Choroid plexus epithelial cell (primary cell): ENCODE results near the gene IRAK1.

ENCODE experiments used
- DNase-seq: peaks from one replicate; pipeline ENCODE4 v3.0.0-alpha.2; 2010; ENCODE audit warnings: low read depth
- H3K4me3 ChIP-seq: 2 replicates; pipeline ENCODE4 v1.5.1; 2011; ENCODE audit warnings: low read depth, mild to moderate bottlenecking, control low read depth, low read length, moderate library complexity
- TF ChIP-seq, protein P1 (sequence below): conservative IDR thresholded peaks from 2 replicates; pipeline ENCODE4 v1.5.1; 2011; ENCODE audit warnings: low read depth, mild to moderate bottlenecking, control low read depth, inconsistent platforms, low read length, moderate library complexity

Gene IRAK1

DNA sequence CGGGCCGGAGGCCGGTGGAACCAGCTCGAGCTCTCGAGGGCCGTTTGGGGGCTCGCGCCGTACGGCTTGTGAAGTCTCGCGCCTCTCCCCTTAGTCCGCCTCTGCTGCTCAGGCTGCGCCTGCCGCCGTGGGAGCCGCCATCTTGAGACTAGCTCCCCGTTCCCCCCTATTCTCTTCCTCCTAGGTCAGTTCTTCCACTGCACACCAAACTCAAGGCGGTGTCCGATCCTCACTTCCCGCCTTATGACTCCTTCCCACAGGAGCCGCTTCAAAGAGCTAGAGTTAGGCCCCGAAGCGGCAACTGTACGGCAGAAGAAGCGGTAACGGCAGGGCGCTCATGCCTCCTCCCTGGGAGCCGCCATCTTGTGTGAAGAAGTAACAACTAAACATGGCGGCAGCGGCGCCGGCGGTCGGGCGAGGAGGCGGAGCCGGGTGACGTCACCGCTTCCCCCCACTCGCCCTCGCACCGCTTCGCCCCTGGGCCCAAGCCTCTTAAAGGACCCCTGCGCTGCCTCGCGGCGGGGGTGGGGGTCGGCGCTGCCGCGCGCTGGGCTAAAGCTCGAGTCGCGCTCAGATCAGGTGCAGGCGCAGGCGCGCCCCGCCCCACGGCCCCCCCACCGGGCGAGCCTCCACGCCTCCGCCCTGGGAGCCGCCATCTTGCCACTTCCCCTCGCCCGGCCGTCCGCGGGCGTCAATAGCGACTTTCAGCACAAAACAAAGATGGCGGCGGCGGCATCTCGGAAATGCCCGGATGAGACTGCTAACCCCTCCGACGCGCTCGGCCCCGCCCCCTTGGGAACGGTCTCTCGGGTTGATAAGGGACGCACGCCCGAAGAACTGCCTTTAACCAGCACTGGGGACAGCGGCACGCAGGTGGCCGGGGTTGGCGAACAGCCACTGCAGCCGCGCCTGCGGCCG is 48.0 kb downstream of the IRAK1 start, which contains the start of gene HCFC1:
Gene HCFC1 (minus strand): TSS at position 369 of the 918 bp plus-strand sequence. CDS start 978 bp downstream, outside the sequence.
- peak; percentile 88 for DNase-seq
- H3K4me3 ChIP-seq, result peak within 1 kb of the TSS; percentile 83
- TF ChIP-seq, protein P1, sequence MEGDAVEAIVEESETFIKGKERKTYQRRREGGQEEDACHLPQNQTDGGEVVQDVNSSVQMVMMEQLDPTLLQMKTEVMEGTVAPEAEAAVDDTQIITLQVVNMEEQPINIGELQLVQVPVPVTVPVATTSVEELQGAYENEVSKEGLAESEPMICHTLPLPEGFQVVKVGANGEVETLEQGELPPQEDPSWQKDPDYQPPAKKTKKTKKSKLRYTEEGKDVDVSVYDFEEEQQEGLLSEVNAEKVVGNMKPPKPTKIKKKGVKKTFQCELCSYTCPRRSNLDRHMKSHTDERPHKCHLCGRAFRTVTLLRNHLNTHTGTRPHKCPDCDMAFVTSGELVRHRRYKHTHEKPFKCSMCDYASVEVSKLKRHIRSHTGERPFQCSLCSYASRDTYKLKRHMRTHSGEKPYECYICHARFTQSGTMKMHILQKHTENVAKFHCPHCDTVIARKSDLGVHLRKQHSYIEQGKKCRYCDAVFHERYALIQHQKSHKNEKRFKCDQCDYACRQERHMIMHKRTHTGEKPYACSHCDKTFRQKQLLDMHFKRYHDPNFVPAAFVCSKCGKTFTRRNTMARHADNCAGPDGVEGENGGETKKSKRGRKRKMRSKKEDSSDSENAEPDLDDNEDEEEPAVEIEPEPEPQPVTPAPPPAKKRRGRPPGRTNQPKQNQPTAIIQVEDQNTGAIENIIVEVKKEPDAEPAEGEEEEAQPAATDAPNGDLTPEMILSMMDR, result no peak

DNA sequence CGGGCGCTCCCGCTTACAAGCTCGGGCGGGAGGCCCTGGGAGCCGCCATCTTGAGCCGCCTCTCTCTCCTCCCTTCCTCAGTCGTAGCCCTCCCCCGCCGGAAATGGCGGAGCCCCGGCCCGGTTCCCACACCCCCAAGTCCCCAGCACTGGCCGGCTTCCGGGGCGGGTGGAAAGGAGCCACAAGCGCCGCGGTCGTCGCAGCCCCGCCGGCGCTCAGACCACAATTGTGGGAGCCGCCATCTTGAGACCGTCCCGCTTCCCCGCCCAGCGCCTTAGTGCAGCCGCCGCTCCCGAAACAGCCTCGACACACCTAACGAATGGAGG is 48.6 kb downstream of the IRAK1 start:
- peak overlapping the region; percentile 83 for H3K4me3 ChIP-seq
- TF ChIP-seq, protein P1, result no peak

DNA sequence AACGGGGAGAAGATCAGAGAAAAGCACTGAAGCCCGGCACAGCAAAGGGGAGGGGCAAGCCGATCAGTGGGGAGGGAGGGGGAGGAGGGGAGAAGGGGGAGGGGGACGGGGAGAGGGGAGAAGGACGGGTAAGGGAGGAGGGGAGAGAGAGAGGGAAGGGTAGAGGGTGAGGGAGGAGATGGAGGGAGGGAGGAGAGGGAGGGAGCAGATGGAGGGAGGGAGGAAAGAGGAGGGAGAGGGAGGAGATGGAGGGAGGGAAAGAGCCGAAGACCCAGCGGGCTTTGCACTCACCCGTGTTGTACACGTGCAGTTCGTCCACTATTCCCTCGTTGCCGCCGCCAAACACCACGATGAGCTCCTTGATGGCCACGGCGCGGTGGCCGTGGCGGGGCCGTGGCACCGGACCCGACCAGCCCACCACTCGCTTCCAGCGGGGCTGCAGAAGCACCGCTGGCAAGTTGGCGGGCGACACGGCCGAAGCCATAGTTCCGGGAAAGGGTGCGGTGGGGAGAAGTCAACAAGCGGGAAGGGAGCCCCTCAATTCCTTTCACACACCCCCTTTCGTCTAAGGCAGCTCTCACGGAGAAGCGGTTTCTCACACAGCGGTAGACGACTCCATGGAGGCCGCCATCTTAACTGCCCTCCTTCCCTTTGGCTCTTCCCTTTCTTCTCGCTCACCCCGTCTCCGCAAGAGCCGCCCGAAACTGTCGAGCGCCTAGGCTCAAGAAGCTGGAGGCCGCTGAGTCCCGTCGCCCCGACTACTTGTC is 49.2 kb downstream of the IRAK1 start:
- TF ChIP-seq, protein P1, result no peak
- DNase-seq, result peak; percentile 85
- peak overlapping the region; percentile 83 for H3K4me3 ChIP-seq

More for the DNA sequence above, 48.6 kb downstream of the IRAK1 start:
- DNase-seq, result peak; percentile 90

DNA sequence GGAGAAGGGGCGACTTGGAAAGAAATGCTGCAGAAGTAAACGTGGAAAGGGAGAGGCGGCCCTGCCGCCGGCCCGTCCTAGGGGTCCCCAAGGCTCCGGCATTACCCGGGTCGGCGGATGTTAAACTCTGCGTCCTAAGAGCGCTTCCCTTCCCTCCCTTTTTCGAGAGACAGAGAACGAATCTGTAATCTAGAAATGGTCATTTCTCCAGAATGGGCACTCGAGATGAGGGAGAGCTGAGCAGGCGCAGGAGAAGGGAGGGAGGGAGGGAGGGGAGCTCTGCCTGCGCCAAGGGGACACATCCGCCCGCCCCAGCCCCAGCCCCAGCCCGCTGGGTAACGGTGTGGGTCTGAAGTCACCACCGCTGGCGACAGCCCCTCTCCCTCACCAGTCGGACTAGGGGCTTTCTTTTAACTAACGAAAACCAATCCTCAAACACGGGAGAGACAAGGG is 49.8 kb downstream of the IRAK1 start:
- peak; percentile 44 for DNase-seq

DNA sequence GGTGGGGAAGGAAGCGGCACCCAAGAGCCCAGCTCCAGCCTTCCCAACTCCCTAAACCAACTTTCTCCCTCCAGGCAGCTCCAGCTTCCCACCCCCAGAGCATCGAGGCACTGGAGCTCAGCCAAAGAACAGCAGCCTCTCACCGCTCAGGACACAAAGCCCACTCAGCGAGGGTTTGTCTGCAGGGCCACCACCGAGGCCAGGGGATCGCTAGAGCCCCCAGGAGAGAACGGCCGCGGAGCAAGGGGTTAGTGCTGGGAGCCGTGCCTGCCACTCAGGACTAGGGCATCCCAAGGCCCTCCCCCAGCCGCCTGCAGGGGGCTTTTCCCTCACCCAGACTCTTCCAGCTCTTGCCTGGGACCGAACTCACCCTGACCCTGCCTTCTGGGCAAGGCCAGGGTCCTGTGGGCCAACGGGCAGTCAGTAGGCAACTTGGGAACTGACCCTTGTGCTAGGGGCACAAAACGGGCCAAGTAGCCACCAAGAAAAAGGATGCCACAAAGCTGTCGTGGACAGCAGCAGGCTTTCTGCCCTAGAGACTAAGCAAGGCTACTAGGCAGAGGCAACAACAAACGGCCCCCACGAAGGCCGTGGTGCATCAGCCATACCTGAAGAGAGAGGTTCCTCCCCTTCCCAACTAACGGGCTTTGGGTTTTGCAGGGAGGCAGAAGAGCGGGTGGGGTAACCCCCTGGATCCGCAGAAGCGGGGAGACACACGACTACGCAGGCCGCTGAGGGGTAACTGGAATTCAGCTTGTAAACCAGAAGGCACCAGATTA is 50.4 kb downstream of the IRAK1 start:
- peak overlapping the region; percentile 83 for H3K4me3 ChIP-seq
- DNase-seq, result no peak
- TF ChIP-seq, protein P1, result no peak

More for the DNA sequence above, 49.8 kb downstream of the IRAK1 start:
- H3K4me3 ChIP-seq, result peak overlapping the region; percentile 83
- TF ChIP-seq, protein P1, result no peak

DNA sequence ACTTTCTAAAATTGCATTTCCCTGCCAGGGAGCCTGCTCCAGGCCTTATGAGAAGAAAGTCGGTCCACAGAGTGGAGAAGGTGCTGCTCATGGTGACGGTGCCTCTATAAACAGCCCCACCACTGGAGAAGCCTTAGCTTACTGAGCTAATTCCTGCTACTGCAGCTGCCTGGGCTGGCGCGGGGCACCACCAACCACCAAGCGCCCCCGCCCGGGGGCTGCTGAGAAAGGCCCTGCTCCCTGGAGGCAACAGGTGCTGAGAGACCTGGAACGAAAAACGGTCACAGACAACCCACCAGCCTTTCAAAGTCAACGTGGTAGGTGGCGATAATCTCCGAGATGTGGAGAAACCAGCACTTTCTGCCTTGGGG is 51.0 kb downstream of the IRAK1 start:
- no peak for DNase-seq
- peak overlapping the region; percentile 83 for H3K4me3 ChIP-seq
- TF ChIP-seq, protein P1, result no peak
